Measurements from ENCODE around the gene MAGI2.

The MAGI2 gene

DNA sequence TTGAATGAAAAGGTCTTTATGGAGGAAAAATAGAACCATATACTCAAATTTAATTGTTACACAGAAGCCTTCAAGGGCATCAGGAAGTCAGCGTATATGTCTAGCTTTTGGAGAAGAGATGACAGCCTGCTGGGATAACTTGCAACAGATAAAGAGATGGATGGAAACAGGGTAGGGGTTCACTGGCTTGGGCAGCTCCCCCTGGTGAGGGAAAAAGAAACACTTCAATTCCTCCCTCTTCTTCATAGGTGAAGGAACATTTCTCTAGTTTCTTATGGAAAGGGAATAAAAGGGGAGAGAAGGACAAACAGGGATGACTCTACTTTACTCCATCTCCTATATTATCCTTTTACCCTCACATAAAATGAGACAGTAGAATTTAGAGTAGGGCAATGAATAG, 1019.2 kb downstream of the MAGI2 start:
- no peak overlapping the region for H3K4me2 ChIP-seq (ENCODE audit: low read depth, low read length, poor library complexity, severe bottlenecking)
- H3F3A ChIP-seq (ENCODE audit: insufficient read depth): no peaks in the 10 kb centered on the region
- no peak overlapping the region for H3K9ac ChIP-seq (ENCODE audit: low read length)
- H3K36me3 ChIP-seq (ENCODE audit: low read length): no peaks in the 10 kb centered on the region
- H3K79me2 ChIP-seq (ENCODE audit: insufficient read depth, low read length): no peaks in the 10 kb centered on the region
- H3K4me3 ChIP-seq (ENCODE audit: insufficient read depth, low read length, poor library complexity, severe bottlenecking): no peak overlapping the region
- H4K20me1 ChIP-seq (ENCODE audit: low read depth, low read length): no peaks in the 10 kb centered on the region
- H3K9me3 ChIP-seq (ENCODE audit: insufficient read depth, low read length): no peaks in the 10 kb centered on the region
- no peaks in the 10 kb centered on the region for H3K27me3 ChIP-seq (ENCODE audit: low read length)
- TF ChIP-seq, protein P1, sequence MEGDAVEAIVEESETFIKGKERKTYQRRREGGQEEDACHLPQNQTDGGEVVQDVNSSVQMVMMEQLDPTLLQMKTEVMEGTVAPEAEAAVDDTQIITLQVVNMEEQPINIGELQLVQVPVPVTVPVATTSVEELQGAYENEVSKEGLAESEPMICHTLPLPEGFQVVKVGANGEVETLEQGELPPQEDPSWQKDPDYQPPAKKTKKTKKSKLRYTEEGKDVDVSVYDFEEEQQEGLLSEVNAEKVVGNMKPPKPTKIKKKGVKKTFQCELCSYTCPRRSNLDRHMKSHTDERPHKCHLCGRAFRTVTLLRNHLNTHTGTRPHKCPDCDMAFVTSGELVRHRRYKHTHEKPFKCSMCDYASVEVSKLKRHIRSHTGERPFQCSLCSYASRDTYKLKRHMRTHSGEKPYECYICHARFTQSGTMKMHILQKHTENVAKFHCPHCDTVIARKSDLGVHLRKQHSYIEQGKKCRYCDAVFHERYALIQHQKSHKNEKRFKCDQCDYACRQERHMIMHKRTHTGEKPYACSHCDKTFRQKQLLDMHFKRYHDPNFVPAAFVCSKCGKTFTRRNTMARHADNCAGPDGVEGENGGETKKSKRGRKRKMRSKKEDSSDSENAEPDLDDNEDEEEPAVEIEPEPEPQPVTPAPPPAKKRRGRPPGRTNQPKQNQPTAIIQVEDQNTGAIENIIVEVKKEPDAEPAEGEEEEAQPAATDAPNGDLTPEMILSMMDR (IDR thresholded peaks at IDR 0.05; ENCODE audit: insufficient read depth, low read length, poor library complexity, severe bottlenecking): no peak
- no peak for TF ChIP-seq EZH2phosphoT487 (conservative IDR thresholded peaks at IDR 0.05; ENCODE audit: low read length)
- no peak overlapping the region for H2AFZ ChIP-seq (ENCODE audit: low read depth, low read length, severe bottlenecking)
- no peaks in the 10 kb centered on the region for H3K9me2 ChIP-seq (replicated peaks; ENCODE audit: insufficient read depth, low read length)
- H3K27ac ChIP-seq (ENCODE audit: low read depth, low read length): no peak overlapping the region

DNA sequence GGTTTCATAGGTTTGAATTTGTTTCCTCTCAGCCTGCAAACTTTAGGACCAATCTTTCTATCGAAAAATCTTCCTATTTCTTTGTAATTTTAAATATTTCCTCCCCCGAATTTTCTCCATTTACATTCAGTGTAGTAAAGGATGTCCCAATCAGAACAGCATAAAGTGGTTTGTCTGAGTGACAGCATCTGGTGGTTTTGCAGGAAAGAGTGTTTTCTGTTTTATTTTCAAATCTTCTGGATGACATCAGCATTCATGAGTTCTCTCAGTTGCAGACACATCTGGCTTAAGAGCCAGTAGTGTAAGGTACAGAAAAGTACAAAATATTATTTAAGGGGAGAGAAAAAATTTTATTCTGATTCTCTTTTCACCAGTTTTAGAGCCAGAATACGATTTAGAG, 1020.0 kb downstream of the MAGI2 start:
- Histone ChIP-seq H3K36me3 (ENCODE audit: low read length) (no peaks in the 10 kb centered on the region), H3K27me3 (ENCODE audit: low read length) (no peaks in the 10 kb centered on the region), H3K9ac (ENCODE audit: low read length) (no peak overlapping the region), H3K27ac (ENCODE audit: low read depth, low read length) (no peak overlapping the region), H2AFZ (ENCODE audit: low read depth, low read length, severe bottlenecking) (no peak overlapping the region), H3K79me2 (ENCODE audit: insufficient read depth, low read length) (no peaks in the 10 kb centered on the region), H3K9me3 (ENCODE audit: insufficient read depth, low read length) (no peaks in the 10 kb centered on the region), H3K9me2 (replicated peaks; ENCODE audit: insufficient read depth, low read length) (no peaks in the 10 kb centered on the region), H3K4me2 (ENCODE audit: low read depth, low read length, poor library complexity, severe bottlenecking) (no peak overlapping the region), H3K4me3 (ENCODE audit: insufficient read depth, low read length, poor library complexity, severe bottlenecking) (no peak overlapping the region), H3F3A (ENCODE audit: insufficient read depth) (no peaks in the 10 kb centered on the region), H4K20me1 (ENCODE audit: low read depth, low read length) (no peaks in the 10 kb centered on the region)
- no peak for TF ChIP-seq EZH2phosphoT487 (conservative IDR thresholded peaks at IDR 0.05; ENCODE audit: low read length)
- TF ChIP-seq, protein P1 (IDR thresholded peaks at IDR 0.05; ENCODE audit: insufficient read depth, low read length, poor library complexity, severe bottlenecking): no peak

DNA sequence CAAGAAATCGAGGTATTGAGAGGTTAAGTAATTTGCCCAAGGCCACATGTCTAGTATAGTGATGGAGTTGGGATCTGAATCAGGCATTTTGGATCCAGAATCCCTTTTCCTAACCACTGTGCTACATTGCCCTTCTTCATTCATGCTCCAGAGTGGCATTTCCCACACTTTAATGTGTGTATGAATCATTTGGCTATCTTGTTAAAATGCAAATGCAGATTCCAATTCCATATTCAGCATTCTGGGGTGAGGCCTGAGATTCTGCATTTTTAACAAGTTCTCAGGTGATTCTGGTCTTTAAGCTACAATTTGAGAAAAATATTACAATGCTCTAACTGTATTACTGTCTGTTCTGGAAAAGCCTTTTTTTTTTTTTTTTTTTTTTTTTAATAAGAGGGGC, 1023.6 kb downstream of the MAGI2 start:
- Histone ChIP-seq H3K36me3 (ENCODE audit: low read length) (no peaks in the 10 kb centered on the region), H3K9ac (ENCODE audit: low read length) (no peak overlapping the region), H3K79me2 (ENCODE audit: insufficient read depth, low read length) (no peaks in the 10 kb centered on the region), H3K27ac (ENCODE audit: low read depth, low read length) (no peak overlapping the region), H3K4me2 (ENCODE audit: low read depth, low read length, poor library complexity, severe bottlenecking) (no peak overlapping the region), H3F3A (ENCODE audit: insufficient read depth) (no peaks in the 10 kb centered on the region), H4K20me1 (ENCODE audit: low read depth, low read length) (no peaks in the 10 kb centered on the region), H3K4me3 (ENCODE audit: insufficient read depth, low read length, poor library complexity, severe bottlenecking) (no peak overlapping the region), H3K9me2 (replicated peaks; ENCODE audit: insufficient read depth, low read length) (no peaks in the 10 kb centered on the region), H3K27me3 (ENCODE audit: low read length) (no peaks in the 10 kb centered on the region), H3K9me3 (ENCODE audit: insufficient read depth, low read length) (no peaks in the 10 kb centered on the region), H2AFZ (ENCODE audit: low read depth, low read length, severe bottlenecking) (no peak overlapping the region)
- no peak for TF ChIP-seq EZH2phosphoT487 (conservative IDR thresholded peaks at IDR 0.05; ENCODE audit: low read length)
- TF ChIP-seq, protein P1 (IDR thresholded peaks at IDR 0.05; ENCODE audit: insufficient read depth, low read length, poor library complexity, severe bottlenecking): no peak
